ENCODE data around the gene CA5A. TPM values are rescaled to one million over a fixed set of nuclear protein-coding genes. Genes with fewer than 3 reads are reported as not detected.
A peak's percentile ranks its signal among the peaks of the same experiment; 100 is the strongest.
"Not testable (repeated sequence)": the region's sequence is repeated elsewhere in the genome, so short reads cannot be mapped to it uniquely, and the experiment has no call there.

The CA5A gene
- polyA plus RNA-seq, 12 donors = 0.03 to 0.45 (median 0.09) TPM; not detected in 2

- no peak for DNase-seq
Observed at GRCh38 chr16:87949071-87949744, 12.9 kb upstream of the CA5A start.

GRCh38 chr16:87948735-87949070 is 12.4 kb upstream of the CA5A start:
- no peak for DNase-seq

- DNase-seq = no peak
Observed at GRCh38 chr16:87948119-87948545, 11.8 kb upstream of the CA5A start.

GRCh38 chr16:87947356-87948118 is 11.2 kb upstream of the CA5A start:
- no peak for DNase-seq

GRCh38 chr16:87946596-87947347 is 10.4 kb upstream of the CA5A start:
- DNase-seq = no peak

- DNase-seq = peak; percentile 65
Observed at GRCh38 chr16:87945351-87946042, 9.2 kb upstream of the CA5A start.

GRCh38 chr16:87942680-87943079 is 6.4 kb upstream of the CA5A start:
- no peak for DNase-seq

GRCh38 chr16:87939562-87940423 is 3.5 kb upstream of the CA5A start:
- no peak for DNase-seq

GRCh38 chr16:87938412-87938949 is 2.2 kb upstream of the CA5A start:
- DNase-seq = no peak

- DNase-seq = not testable (repeated sequence)
Observed at GRCh38 chr16:87937231-87937542, 858 bp upstream of the CA5A start.

GRCh38 chr16:87936016-87936374 is 334 bp downstream of the CA5A start:
- DNase-seq = not testable (repeated sequence)

GRCh38 chr16:87934752-87935425 is 1.4 kb downstream of the CA5A start:
- not testable (repeated sequence) for DNase-seq

GRCh38 chr16:87933140-87933495 is 3.2 kb downstream of the CA5A start:
- DNase-seq = no peak

GRCh38 chr16:87932475-87933139 is 3.7 kb downstream of the CA5A start:
- not testable (repeated sequence) for DNase-seq

- no peak for DNase-seq
Observed at GRCh38 chr16:87931504-87931903, 4.8 kb downstream of the CA5A start.

GRCh38 chr16:87930456-87930855 is 5.9 kb downstream of the CA5A start:
- DNase-seq = no peak

- DNase-seq = no peak
Observed at GRCh38 chr16:87929986-87930385, 6.3 kb downstream of the CA5A start.

- no peak for DNase-seq
Observed at GRCh38 chr16:87927195-87927562, 9.2 kb downstream of the CA5A start.

GRCh38 chr16:87926246-87927194 is 9.8 kb downstream of the CA5A start:
- DNase-seq = no peak
